GM12872 (cell line): ENCODE data around the gene DDX24.

Experiments used
- TF ChIP-seq, protein P1 (sequence below): IDR thresholded peaks from 3 replicates; pipeline ENCODE4 v1.5.1; 2011; ENCODE audit warnings: low read depth, mild to moderate bottlenecking, low read length, moderate library complexity; ENCODE audit not compliant: insufficient read depth

DDX24 gene

DNA sequence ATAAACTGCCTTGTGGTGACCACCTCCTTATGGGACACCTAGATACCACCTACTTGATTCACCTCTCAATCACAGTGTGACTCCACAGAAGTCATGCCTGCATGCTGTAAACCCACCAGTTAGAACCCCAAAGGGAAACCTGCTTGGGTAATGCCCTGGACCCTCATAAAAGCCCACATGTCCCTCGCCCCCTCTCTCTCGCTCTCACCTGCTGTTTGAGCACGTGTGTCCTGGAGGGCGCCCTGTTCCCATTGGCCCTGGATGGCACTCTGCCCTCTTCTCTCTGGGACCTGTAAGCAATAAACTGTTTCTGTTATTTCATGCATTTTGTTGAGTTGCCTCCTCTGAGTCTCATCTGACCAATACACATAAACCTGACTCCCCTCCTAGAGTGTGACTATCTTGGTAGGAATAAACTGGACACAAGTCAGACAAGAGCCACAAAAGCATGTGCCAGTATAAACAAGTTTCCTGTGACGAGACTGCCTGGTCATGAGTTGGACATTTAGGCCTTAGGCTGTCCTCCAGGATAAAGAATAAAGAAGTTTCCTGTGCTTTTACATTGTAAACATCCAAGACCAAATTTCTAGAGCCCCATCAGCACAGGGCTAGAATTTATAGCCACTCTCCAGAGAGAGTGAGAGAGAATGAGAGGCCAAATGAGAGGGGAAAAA lies 39.8 kb upstream of the DDX24 start:
- TF ChIP-seq, protein P1, sequence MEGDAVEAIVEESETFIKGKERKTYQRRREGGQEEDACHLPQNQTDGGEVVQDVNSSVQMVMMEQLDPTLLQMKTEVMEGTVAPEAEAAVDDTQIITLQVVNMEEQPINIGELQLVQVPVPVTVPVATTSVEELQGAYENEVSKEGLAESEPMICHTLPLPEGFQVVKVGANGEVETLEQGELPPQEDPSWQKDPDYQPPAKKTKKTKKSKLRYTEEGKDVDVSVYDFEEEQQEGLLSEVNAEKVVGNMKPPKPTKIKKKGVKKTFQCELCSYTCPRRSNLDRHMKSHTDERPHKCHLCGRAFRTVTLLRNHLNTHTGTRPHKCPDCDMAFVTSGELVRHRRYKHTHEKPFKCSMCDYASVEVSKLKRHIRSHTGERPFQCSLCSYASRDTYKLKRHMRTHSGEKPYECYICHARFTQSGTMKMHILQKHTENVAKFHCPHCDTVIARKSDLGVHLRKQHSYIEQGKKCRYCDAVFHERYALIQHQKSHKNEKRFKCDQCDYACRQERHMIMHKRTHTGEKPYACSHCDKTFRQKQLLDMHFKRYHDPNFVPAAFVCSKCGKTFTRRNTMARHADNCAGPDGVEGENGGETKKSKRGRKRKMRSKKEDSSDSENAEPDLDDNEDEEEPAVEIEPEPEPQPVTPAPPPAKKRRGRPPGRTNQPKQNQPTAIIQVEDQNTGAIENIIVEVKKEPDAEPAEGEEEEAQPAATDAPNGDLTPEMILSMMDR = no peak

DNA sequence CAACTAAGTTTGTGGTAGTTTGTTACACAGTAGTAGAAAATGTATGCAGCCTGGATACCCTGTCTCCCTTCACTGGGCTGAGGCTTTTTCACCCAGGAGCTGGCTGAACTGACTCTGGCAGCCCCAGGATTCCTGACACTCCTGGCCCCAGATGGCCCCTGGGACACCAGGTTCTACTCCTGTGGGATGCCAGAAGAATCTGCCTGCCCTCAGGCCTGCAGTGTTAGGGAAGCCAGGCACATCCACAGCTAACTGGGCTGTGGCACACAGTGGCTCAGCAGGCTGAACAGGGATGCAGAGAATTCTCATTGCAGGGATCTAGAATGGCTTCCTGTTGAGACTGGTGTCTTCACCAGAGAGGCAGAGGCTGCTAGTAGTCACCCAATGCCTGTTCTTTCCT lies 38.1 kb upstream of the DDX24 start:
- TF ChIP-seq, protein P1 = no peak

DNA sequence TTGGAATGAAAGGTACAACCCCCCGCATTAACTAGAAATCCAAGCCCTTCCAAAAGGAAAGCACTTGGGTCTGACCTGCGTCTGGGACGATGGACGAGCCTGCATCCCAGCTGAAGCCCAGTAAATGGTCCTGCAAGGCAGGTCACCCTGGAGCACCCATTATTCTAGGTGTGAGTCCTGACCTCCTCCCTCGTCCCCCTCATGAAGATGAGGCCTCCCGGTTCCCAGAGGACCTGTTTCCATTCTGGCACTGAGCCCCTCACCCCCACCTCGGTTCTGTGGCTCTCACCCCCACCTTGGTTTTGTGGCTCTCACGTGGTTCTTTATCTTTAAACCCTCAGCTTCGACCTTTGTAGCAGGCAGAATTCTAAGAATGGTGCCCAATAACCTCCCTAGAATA lies 36.9 kb upstream of the DDX24 start:
- TF ChIP-seq, protein P1 = no peak

DNA sequence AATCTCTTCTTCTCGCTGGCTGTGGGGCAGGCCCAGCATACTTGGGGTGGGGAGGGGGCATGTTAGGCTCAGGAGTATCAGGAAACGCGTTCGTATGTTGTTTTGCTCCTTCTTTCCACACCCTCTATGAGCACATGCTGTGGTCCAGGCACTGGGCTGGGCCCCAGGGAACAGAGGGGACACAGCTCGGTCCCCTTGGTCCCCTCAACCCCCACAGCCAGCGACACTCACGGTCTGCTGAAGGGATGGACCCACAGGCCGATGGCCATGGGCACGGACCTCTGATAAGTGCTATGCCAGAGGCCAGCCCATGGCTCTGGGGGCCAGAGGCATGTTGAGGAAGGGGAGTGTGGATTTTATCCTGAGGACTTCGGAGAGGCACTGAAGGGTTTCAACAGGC lies 35.7 kb upstream of the DDX24 start:
- TF ChIP-seq, protein P1 = no peak

DNA sequence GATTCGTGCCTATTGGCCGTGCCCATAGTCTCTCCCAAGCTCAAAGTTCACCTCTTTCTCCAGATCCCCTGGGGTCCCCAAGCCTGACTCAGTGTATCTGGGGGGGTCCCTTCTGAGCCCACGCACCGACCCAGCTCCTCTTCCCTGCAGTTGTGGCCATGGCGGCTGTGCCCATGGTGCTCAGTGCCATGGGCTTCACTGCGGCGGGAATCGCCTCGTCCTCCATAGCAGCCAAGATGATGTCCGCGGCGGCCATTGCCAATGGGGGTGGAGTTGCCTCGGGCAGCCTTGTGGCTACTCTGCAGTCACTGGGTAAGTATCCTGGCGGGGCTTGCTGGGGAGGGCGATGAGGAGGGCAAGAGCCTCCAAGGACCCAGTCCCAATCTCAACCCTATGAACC lies 34.6 kb upstream of the DDX24 start:
- TF ChIP-seq, protein P1 = no peak

DNA sequence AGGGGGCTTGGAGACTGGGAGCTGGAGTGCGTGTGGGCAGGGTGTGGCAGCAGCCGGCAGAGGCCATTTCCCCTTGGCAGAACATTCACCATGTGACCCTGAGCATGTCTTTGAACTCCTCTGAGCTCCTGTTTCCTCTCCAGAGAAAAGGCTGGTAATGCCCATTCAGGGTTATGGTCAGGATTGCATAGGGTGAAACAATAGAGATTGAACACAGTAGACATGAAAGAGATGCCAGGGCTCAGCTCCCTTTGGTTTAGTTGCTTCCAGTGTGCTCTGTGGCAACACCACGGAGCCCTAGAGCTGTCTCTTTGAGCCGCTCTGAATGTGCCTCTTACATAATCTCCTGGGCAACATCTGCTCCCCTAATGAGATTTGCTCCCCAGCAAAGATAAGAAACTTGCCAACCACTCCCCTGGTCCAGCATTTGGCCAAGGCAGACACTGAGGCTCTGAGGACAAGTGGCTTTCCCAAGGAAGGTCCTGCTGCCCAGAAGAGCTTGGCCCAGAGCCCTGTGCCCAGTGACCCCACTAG lies 34.1 kb upstream of the DDX24 start:
- TF ChIP-seq, protein P1 = no peak

DNA sequence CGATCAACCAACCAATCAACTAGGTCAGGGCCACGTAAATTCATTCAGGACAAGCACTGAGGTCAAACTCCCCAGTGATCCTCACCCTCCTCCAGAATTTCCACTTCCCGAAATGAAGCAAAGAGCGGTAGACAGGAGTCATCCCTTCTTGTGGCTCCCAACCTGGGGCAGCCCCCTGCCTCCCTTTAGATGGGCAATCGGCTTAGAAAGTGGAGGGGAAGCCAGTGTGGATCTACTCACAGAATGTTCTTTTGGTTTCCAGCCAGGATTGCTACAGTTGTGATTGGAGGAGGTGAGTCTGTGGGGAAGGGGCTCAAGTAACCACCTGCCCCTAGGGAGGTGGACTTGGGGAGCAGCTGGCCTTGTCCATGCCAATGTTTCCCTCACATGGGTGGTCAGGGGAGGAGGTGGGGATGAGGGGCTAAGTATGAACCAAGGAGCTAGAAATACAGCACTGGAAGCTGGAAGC lies 33.6 kb upstream of the DDX24 start:
- TF ChIP-seq, protein P1 = no peak
